Smooth muscle cell (in vitro differentiated cells): ENCODE results near the gene FALEC. TPM values are rescaled to one million over a fixed set of nuclear protein-coding genes. Genes with fewer than 3 reads are reported as not detected.

Experiments
- DNase-seq: peaks from one replicate; lab custom pipeline; 2025; ENCODE audit not compliant: unreplicated experiment; lab: John Stamatoyannopoulos, UW
- H2AFZ ChIP-seq: fragments of 200-600 bp; sonication (generic); 2 replicates; pipeline ENCODE4 v1.6.0; 2016; ENCODE audit warnings: antibody characterized with exemption, low read depth, mild to moderate bottlenecking
- H3F3A ChIP-seq: fragments of 200-600 bp; sonication (generic); 2 replicates; pipeline ENCODE4 v1.6.0; 2017; ENCODE audit warnings: antibody characterized with exemption, low read depth
- H3K27ac ChIP-seq: fragments of 200-600 bp; sonication (generic); 2 replicates; pipeline ENCODE4 v1.5.1; 2016; ENCODE audit warnings: low read depth, mild to moderate bottlenecking
- H3K27me3 ChIP-seq: fragments of 200-600 bp; sonication (generic); 2 replicates; pipeline ENCODE4 v1.6.1; 2016; ENCODE audit warnings: low read depth, mild to moderate bottlenecking
- H3K36me3 ChIP-seq: fragments of 200-600 bp; sonication (generic); 2 replicates; pipeline ENCODE4 v1.5.1; 2016; ENCODE audit warnings: low read depth
- H3K4me1 ChIP-seq: fragments of 200-600 bp; sonication (generic); 2 replicates; pipeline ENCODE4 v1.5.1; 2016; ENCODE audit warnings: low read depth
- H3K4me2 ChIP-seq: fragments of 200-600 bp; sonication (generic); 2 replicates; pipeline ENCODE4 v1.6.0; 2016; ENCODE audit warnings: mild to moderate bottlenecking
- H3K4me3 ChIP-seq: fragments of 200-600 bp; sonication (generic); 2 replicates; pipeline ENCODE4 v1.5.1; 2016; ENCODE audit warnings: mild to moderate bottlenecking
- H3K79me2 ChIP-seq: fragments of 200-600 bp; sonication (generic); 2 replicates; pipeline ENCODE4 v1.6.0; 2016; ENCODE audit warnings: low read depth, mild to moderate bottlenecking
- H3K9ac ChIP-seq: fragments of 200-600 bp; sonication (generic); 2 replicates; pipeline ENCODE4 v1.6.0; 2016; ENCODE audit warnings: low read depth
- H3K9me3 ChIP-seq: fragments of 200-600 bp; sonication (generic); replicated peaks from 2 replicates; pipeline ENCODE4 v1.5.1; 2016; ENCODE audit warnings: low read depth
- H4K20me1 ChIP-seq: fragments of 200-600 bp; sonication (generic); 2 replicates; pipeline ENCODE4 v1.6.0; 2016; ENCODE audit warnings: low read depth
- CTCF ChIP-seq: fragments of 200-600 bp; sonication (generic); IDR thresholded peaks from 2 replicates; pipeline ENCODE4 v1.5.1; 2017; ENCODE audit warnings: borderline replicate concordance, mild to moderate bottlenecking, antibody characterized with exemption; ENCODE audit not compliant: insufficient read depth, poor library complexity, severe bottlenecking
- WGBS: methylation state at CpG from one replicate; pipeline ENCODE4 v1.1.7; 2016; ENCODE audit warnings: low lambda C conversion rate; 5-methylcytosine and 5-hydroxymethylcytosine counted together
- polyA plus RNA-seq: library from polyadenylated mRNA; unstranded; fragments of >200 nt; fragmentation: Nextera tagmentation; extraction: Ambion mirVana; gene quantifications from 2 replicates; pipeline ENCODE4 v1.2.1, GENCODE V29; 2016
- total RNA-seq: library from RNA; depleted of rRNA; stranded (reverse); fragments of >200 nt; gene quantifications from 2 replicates; pipeline ENCODE4 v1.2.3, GENCODE V29; 2014

Gene FALEC
- total and polyA plus RNA-seq, 2 experiments from 2014 or later = 0.62 TPM; not detected in 1

GRCh38 chr1:150561974-150562445, 46.5 kb downstream of the FALEC start:
- H3F3A ChIP-seq = peaks cover 34% of the 10 kb centered on the region
- no peaks in the 10 kb centered on the region for H3K27me3 ChIP-seq
- H3K79me2 ChIP-seq = peaks cover 42% of the 10 kb centered on the region
- H2AFZ ChIP-seq = no peak overlapping the region
- H3K4me3 ChIP-seq = peak overlapping the region; percentile 60
- H3K4me2 ChIP-seq = peak overlapping the region; percentile 84
- H3K27ac ChIP-seq = peak overlapping the region; percentile 96
- peaks cover 16% of the 10 kb centered on the region for H4K20me1 ChIP-seq
- WGBS = 3% methylated on average over 18 of the region's 18 CpGs
- H3K36me3 ChIP-seq = no peaks in the 10 kb centered on the region
- DNase-seq = peak; percentile 77
- peak overlapping the region; percentile 94 for H3K9ac ChIP-seq
- no peaks in the 10 kb centered on the region for H3K9me3 ChIP-seq
- peaks cover 37% of the 10 kb centered on the region for H3K4me1 ChIP-seq
- no peak for TF ChIP-seq CTCF

GRCh38 chr1:150562446-150563339, 47.1 kb downstream of the FALEC start:
- Histone ChIP-seq H3K27ac (peak overlapping the region; percentile 96), H3K27me3 (no peaks in the 10 kb centered on the region), H3F3A (peaks cover 40% of the 10 kb centered on the region), H2AFZ (no peak overlapping the region), H3K4me1 (peaks cover 44% of the 10 kb centered on the region), H3K36me3 (no peaks in the 10 kb centered on the region), H3K9me3 (no peaks in the 10 kb centered on the region), H4K20me1 (peaks cover 21% of the 10 kb centered on the region), H3K4me2 (peak overlapping the region; percentile 84), H3K9ac (peak overlapping the region; percentile 94), H3K4me3 (peak overlapping the region; percentile 60), H3K79me2 (peaks cover 46% of the 10 kb centered on the region)
- no peak for DNase-seq
- 17% methylated on average over 4 of the region's 4 CpGs for WGBS
- TF ChIP-seq CTCF = no peak

GRCh38 chr1:150563340-150564038, 47.9 kb downstream of the FALEC start:
- Histone ChIP-seq H2AFZ (no peak overlapping the region), H3K9ac (no peak overlapping the region), H3F3A (peaks cover 46% of the 10 kb centered on the region), H3K27me3 (no peaks in the 10 kb centered on the region), H3K9me3 (no peaks in the 10 kb centered on the region), H3K27ac (peak overlapping the region; percentile 96), H3K4me3 (no peak overlapping the region), H3K36me3 (no peaks in the 10 kb centered on the region), H3K4me1 (peaks cover 52% of the 10 kb centered on the region), H3K4me2 (peak overlapping the region; percentile 84), H3K79me2 (peaks cover 46% of the 10 kb centered on the region), H4K20me1 (peaks cover 29% of the 10 kb centered on the region)
- DNase-seq = no peak
- TF ChIP-seq CTCF = no peak
- WGBS = 47% methylated on average over 4 of the region's 4 CpGs
